DMS153 treated with DMSO at 0.1 percent for 48 hours (cell line): ENCODE measurements around the gene UQCC5.
"Not testable (repeated sequence)": the region's sequence is repeated elsewhere in the genome, so short reads cannot be mapped to it uniquely, and the experiment has no call there.

Experiments used
- DNase-seq: peaks from one replicate; lab custom pipeline; 2025; ENCODE audit not compliant: unreplicated experiment; lab: John Stamatoyannopoulos, UW

Gene UQCC5

GRCh38 chr3:52521881-52522650, 14.3 kb upstream of the UQCC5 start:
- no peak for DNase-seq

- no peak for DNase-seq
Observed at GRCh38 chr3:52522651-52523251, 13.7 kb upstream of the UQCC5 start.

- no peak for DNase-seq
Observed at GRCh38 chr3:52523386-52524257, 12.8 kb upstream of the UQCC5 start.

- no peak for DNase-seq
Observed at GRCh38 chr3:52524258-52524751, 12.1 kb upstream of the UQCC5 start.

GRCh38 chr3:52524752-52525679, 11.4 kb upstream of the UQCC5 start:
- DNase-seq: no peak

- DNase-seq: no peak
Observed at GRCh38 chr3:52525680-52526561, 10.5 kb upstream of the UQCC5 start.

- DNase-seq: not testable (repeated sequence)
Observed at GRCh38 chr3:52526671-52527038, 9.8 kb upstream of the UQCC5 start.

- no peak for DNase-seq
Observed at GRCh38 chr3:52527039-52527731, 9.2 kb upstream of the UQCC5 start.

GRCh38 chr3:52527732-52528585, 8.4 kb upstream of the UQCC5 start:
- no peak for DNase-seq

- DNase-seq: no peak
Observed at GRCh38 chr3:52528586-52529375, 7.6 kb upstream of the UQCC5 start.

- DNase-seq: no peak
Observed at GRCh38 chr3:52529376-52530333, 6.8 kb upstream of the UQCC5 start.

GRCh38 chr3:52530918-52531826, 5.2 kb upstream of the UQCC5 start:
- no peak for DNase-seq

- DNase-seq: no peak
Observed at GRCh38 chr3:52531860-52532516, 4.4 kb upstream of the UQCC5 start.

- DNase-seq: no peak
Observed at GRCh38 chr3:52532517-52532837, 3.9 kb upstream of the UQCC5 start.
